Sciatic nerve (tissue), 2 donors: ENCODE results near the gene AGTRAP. TPM values are rescaled to one million over a fixed set of nuclear protein-coding genes. Genes with fewer than 3 reads are reported as not detected.

Experiments used
- ATAC-seq: fragments of 200-7000 bp; cut with Tn5 transposase; one replicate; pipeline ENCODE4 v1.9.1; 2020; ENCODE audit warnings: mild to moderate bottlenecking, moderate library complexity
- DNase-seq: peaks from one replicate; pipeline ENCODE4 v3.0.0-alpha.2; 2020; ENCODE audit warnings: low spot score
- intact Hi-C: fragments of 100-400 bp; cut with DNase I; formaldehyde crosslinking; loops from one replicate; pipeline ENCODE4 v1.14.2; 2022
- total RNA-seq: library from RNA; stranded (reverse); fragmentation: NEBNext Ultra II Directional; extraction: Animal tissue kit (Norgen Biotek cat#: 25700); gene quantifications from one replicate; pipeline ENCODE4 v1.2.1, GENCODE V29; 2021
- donor health status: DM: no; HTN: no; CAD: no.
- donor health status: DM: no; HTN: no; CAD: no.

Gene AGTRAP
- total RNA-seq, 1 donor from 2014 or later = 32.8 TPM

DNA sequence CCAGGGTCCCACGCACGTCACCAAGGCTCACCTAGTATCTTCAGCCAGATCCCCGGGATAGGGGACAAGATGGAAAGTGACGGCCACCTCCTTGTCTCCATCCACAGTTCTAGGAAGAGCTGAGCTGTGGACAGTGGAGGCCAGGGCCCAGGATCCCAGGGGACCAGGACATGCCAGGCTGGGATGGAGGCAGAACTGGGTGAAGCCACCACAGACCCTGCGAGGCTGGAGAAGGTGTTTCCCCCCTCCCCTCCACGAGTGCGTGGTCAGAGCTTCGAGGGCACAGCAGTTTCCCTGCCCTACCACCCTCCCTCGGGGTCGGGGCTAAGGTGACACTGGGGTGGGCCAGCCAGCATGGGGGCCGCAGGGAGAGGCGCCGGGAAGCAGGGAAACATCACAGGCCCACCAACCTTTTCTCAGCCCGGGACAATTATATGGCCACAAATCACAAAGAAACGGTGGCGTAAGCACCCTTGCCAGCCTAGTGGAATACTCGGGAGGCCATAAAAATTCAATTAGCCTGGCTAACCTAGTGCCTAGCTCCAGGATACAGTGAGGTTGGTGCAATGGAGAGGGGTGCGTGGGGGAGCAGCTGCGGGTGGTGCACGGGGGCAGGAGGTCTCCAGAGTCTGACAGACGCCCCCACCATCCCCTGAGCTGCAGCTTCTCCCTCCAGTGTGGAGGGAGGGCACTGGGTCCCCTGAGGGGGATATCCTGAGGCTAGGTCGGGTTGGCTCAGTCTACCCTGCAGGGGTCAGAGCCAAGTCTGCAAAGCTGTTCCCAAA, 31.1 kb upstream of the AGTRAP start:
- no peak for ATAC-seq
- DNase-seq = no peak
- intact Hi-C loops = no loop called here

DNA sequence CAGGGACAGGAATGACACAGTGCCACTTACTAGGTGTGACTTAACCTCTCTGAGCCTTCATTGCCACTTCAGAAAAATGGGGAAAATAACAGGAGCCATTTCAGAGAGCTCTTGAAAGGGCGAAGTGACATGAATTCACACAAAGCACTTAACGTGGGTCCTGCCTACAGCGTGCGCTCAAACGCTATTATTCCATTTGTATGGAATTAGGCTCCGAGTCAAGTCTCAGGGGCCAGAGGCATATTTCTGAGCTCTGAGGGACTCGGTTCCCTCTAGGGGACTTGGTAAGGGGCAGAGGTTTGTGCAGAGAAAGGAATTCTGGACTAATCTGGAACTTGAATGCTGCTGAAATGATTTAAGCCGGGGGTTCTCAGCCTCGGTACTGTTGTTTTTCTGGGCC, 30.3 kb upstream of the AGTRAP start:
- DNase-seq = no peak
- ATAC-seq = no peak
- intact Hi-C loops = no loop called here

DNA sequence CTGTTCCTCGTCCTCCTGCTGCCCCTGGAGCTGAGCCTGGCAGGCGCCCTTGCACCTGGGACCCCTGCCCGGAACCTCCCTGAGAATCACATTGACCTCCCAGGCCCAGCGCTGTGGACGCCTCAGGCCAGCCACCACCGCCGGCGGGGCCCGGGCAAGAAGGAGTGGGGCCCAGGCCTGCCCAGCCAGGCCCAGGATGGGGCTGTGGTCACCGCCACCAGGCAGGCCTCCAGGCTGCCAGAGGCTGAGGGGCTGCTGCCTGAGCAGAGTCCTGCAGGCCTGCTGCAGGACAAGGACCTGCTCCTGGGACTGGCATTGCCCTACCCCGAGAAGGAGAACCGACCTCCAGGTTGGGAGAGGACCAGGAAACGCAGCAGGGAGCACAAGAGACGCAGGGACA, 29.6 kb upstream of the AGTRAP start:
- intact Hi-C loops = no loop called here
- ATAC-seq (no peak), DNase-seq (no peak)

DNA sequence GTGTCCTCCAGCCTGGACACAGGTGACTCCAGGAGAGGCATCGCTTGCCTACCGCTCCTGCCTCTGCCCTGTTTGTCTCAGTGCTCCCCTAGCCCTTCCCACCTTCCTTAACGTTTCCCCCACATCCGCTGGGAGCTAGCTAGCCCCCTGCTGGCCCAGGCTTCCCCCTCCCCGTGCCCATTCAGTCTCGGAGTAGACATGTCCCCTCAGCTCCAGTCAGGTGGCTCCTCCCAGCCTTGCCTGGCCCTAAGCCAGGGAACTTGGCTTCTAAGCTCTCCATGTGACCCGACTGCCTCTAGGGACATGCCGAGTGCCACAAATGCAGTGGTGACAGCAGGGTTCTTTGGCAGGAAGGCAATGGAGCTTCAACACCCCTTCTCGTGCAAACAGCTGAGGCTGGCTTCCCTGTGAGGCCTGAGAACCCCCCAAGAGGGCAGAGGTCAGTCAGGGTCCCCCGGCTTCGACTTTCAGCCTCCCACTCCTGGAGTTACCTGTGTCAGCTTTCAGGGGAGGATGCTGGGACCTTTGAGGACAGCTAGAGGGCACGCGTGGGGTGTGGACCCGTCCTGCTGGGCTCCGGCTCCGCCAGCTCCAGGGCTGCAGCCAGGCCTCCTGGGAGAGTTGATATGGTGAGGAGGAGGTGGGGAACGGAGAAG, 28.2 kb upstream of the AGTRAP start:
- no peak for ATAC-seq
- intact Hi-C loops = no loop called here
- DNase-seq = no peak

DNA sequence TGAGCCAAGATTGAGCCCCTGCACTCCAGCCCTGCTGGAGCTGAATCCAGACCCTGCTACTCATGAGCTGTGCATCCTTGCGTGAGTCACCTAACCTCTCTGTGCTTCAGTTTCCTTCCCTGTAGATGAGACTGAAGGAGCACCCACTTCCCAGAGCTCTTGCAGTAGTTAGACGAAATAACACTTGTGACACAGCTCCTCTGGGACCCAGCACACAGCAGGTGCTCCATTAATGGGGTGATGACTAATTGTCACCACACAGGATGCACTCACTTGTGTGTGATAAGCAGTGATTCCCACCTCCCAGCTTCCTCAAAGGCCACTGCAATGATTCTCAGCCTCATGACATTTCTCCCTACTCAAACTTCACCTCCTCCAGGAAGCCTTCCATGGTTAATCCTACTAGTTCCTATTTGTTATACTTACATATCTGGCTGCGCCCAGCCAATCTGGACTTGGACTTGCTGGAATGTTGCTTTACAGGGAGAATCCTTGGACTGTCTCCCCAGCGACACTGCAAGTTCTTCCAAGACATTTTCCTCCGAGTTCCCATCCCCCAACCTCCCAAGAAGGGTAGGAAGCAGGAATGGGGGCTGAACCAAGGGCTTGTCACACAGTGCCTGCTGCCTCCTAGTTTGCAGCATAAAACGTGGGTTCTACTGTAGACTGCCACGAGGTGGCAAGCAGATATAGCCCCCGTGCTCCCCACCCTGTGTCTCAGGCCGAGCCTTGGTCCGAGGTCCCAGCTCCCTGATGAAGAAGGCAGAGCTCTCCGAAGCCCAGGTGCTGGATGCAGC, 27.2 kb upstream of the AGTRAP start:
- DNase-seq (no peak), ATAC-seq (no peak)
- intact Hi-C loops = no loop called here

DNA sequence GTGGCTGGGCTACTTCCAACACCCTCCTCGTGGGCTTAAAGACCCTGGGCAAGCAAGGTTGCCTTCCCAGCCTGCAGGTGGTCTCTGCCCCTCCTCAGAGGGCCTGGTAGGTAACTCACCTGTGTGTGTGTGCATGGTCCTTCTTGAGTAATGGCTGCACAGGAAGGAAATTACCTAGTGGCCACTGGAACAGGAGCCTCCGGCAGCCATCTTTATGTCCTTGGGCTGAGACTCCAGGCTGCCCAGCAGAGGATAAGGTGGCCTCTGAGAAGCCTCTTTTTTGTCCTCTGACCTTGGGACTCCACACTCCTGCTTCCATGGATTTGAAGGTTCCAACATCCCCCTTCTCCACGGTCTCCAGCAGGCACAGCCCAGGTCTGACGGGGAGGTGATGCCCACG, 24.4 kb upstream of the AGTRAP start:
- intact Hi-C loops = no loop called here
- DNase-seq (no peak), ATAC-seq (no peak)

DNA sequence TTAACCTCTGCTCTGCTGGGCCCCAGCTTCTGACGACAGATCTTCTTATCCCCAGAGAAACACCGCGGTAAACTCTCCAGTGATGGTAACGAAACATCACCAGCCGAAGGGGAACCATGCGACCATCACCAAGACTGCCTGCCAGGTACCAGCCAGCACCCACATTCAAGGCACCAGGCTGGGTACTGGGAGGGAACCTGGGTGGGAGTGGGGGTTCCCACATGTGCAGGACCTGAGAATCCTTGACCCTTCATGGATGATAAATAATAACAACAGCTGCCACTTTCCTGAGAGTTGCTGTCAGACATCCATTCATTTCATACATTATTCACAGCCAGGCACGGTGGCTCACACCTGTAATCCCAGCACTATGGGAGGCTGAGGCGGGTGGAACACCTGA, 23.7 kb upstream of the AGTRAP start:
- DNase-seq (no peak), ATAC-seq (no peak)
- intact Hi-C loops = no loop called here

DNA sequence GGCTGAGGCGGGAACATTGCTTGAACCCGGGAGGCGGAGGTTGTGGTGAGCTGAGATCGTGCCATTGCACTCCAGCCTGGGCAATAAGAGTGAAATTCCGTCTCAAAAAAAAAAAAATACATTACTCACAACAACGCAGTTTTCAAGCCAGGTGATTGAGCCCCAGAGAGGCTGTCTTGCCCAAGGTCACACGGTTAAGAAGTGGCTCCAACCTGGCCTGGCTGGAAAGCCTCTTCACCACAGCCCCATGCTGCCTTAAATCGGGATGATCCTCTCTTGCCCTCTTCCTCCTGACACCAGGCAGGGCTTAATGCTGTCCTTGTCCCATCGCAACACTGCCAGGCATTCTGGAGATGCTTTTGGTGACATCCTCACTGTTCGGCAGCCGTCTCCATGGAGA, 22.8 kb upstream of the AGTRAP start:
- ATAC-seq (no peak), DNase-seq (no peak)
- intact Hi-C loops = no loop called here

DNA sequence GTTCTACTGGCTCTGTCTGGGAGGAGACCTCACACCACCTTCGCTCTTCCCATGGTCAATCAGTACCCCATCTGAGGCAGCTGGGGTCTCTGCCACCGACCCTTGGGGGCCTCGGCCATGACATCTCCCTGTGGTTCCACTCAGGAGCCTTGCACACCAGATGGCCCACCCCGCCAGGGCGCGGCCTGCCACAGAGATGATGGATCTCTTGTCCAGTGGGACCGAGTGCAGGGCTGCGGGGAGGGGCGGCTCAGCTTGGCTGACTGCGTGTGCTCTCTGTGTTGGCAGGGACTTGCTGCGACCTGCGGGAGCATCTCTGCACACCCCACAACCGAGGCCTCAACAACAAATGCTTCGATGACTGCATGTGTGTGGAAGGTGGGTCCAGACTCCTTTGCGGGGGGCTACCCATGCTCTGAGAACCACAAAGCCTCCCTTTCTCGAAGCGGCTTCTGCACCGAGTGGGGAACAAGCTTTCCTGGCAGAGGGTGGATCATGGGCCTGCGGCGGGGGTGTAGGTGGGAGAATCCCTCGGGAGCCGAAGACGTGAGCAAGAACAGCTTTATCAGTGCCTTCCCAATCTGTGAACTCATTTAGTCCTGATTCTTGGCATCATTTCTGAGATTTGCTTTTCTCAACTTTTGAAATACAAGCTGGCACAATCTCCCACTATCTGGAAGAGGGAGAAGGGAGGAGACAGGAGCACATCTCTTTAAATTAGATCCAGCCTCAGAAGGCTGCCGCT, 20.9 kb upstream of the AGTRAP start:
- DNase-seq (no peak), ATAC-seq (no peak)
- intact Hi-C loops = no loop called here

DNA sequence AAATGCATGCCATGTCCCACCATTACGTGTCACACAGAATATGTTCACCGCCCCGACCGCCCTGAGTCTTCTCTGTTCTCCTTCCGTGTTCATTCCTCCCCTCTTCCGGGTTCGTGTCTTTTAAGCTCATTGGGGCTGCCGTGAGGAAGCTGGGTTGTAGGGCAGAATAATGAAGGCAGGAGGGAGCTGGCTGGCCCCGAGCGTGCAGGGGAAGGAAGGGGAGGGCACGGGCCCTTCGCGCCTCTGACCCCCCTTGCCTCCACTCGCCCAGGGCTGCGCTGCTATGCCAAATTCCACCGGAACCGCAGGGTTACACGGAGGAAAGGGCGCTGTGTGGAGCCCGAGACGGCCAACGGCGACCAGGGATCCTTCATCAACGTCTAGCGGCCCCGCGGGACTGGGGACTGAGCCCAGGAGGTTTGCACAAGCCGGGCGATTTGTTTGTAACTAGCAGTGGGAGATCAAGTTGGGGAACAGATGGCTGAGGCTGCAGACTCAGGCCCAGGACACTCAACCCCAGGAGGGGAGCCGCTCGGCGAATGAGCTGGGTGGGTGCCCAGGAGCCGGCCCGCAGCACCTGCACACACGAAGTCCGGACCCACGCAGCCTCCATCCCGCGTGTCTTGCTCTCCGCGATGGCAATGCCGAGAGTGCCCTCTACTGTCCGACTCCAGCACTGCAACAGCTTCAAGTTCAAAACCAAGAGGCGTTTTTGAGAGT, 16.5 kb upstream of the AGTRAP start:
- ATAC-seq = peak; percentile 86
- DNase-seq = peak; percentile 92
- intact Hi-C loops = loop anchor here (5.0 kb wide), 1 partner anchor 67 kb away; the partner anchor contains the start of genes FBXO2 and FBXO44

DNA sequence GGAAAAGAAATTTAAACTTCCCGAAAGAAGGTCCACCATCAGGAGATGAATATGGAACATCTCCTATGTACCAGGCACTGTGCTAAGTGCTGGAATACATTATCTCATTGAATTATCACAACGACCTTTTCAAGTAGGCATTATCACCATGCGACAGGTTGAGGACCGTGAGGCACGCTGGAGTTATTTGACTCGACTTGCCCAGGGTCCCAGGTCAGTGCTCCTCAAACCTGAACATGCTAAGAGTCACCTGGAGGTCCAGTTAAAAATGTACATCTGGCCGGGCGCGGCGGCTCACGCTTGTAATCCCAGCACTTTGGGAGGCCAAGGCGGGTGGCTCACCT, 15.9 kb upstream of the AGTRAP start:
- intact Hi-C loops = loop anchor here (5.0 kb wide), 1 partner anchor 68 kb away; the partner anchor contains the start of genes FBXO2 and FBXO44
- no peak for DNase-seq
- no peak for ATAC-seq

DNA sequence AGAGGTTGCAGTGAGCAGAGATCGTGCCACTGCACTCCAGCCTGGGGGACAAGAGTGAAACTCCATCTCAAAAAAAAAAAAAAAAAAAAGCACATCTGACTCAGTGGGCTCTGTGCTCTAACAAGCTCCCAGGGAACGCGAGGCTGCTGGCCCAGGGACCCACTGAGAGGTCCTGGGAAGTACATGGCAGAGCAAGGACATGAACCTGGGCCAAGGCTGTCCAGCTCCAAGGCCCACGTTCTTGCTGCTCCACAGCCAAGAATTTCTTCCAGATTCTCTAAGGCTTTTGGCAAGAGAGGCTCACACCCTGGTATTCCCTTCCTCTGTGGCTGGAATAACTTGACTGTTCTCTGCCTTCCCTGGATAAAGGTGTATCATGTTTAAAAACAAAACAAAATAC, 15.4 kb upstream of the AGTRAP start:
- DNase-seq = no peak
- intact Hi-C loops = loop anchor here (5.0 kb wide), 1 partner anchor 68 kb away; the partner anchor contains the start of genes FBXO2 and FBXO44
- ATAC-seq = no peak

DNA sequence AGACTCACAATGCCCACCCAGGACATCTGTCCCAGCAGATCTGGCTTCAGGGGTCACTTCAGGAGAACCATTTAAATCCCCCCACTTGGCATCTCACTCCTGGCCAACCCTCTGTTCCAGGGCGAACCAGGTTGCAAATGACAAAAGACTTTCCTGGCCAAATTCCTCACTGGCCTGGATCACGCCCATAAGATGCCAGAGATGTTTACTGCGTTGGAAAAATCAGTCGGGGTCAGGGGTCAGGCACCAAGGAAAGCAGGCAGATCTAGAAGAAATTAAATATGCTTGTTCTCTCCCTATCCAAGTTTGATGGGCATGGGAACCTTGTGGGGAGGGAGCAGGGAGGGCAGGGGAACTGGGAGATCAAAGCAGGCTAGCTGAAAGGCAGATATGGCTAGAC, 14.6 kb upstream of the AGTRAP start:
- intact Hi-C loops = loop anchor here (5.0 kb wide), 1 partner anchor 69 kb away; the partner anchor contains the start of genes FBXO2 and FBXO44
- ATAC-seq (no peak), DNase-seq (no peak)

DNA sequence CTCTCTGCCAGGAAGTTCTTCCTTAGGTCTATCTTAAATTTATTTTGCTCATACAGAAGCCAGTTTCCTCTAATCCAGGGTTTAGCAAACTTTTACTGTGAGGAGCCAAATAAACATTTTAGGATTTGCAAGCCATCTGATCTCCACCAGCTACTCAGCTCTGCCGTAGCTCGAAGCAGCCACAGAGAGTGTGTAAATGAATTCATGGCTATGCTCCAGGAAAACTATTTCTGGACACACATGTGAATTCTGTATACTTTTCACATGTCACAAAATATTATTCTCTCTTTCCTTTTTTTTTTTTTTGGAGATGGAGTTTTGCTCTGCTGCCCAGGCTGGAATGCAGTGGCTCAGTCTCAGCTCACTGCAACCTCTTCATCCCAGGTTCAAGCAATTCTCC, 13.4 kb upstream of the AGTRAP start:
- ATAC-seq (no peak), DNase-seq (no peak)
- intact Hi-C loops = loop anchor here (5.0 kb wide), 1 partner anchor 70 kb away; the partner anchor contains the start of genes FBXO2 and FBXO44

DNA sequence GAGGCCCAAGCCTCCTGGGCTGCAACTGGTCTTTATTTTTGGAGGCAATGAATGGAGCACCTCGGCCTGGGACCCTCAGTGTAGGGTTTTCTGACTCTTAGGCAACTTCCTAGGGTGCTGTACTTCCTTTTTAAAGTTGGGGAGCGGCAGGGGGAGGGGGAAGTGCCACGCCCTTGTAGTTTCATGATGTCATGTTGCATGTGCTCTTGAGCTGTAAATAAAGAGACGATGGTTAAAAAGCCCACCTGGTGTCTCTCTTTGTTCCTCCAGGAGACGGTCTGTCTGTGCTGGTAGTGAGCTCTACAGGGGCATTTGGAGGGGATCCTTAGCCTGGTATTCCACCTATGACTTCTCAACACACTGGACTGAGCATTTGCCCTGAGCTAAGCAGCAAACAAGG, 10.3 kb upstream of the AGTRAP start:
- DNase-seq (no peak), ATAC-seq (no peak)
- intact Hi-C loops = no loop called here

DNA sequence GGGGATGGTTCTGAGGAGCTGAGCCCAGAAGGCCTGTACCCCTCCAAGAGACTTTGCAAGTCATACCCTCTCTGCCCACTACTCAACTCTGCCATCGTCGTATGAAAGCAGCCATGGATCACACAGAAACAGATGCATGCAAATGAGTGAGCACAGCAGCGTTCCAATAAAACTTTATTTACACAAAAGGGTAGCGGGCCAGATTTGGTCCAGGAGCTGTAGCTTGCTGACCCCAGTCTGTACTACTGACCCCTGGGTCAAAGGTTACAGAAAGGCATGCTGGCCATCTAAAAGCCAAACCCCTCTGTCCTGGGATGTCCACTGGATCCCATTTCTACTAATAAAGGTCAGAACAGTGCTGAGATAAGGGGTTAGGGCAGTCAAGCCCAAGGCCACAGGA, 8.8 kb upstream of the AGTRAP start:
- no peak for DNase-seq
- intact Hi-C loops = no loop called here
- no peak for ATAC-seq

DNA sequence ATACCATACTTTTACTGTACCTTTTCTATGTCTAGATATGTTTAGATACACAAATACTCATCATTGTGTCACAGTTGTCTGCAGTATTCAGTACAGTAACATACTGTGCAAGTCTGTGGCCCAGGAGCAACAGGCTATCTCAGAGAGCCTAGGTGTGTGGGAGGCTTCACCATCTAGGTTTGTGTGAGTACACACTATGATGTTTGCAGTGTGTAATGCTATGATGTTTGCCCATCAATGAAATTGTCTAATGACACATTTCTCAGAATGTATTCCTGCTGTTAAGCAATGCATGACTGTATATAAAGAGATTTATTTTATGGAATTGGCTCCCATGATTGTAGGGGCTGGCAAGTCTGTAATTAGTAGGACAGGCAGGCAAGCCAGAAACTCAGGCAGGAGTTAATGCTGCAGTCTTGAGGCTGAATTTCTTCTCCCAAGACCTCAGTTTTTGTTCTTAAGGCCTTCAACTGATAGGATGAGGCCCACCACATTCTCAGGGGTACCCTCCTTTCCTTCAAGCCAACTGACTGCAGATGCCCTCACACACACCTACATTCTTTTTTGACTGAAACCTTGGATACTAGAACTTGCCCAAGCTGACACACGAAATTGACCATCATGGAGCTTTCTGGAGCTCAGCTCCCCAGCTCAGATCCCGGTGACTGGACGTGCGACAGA, 7.7 kb upstream of the AGTRAP start:
- DNase-seq = no peak
- no peak for ATAC-seq
- intact Hi-C loops = no loop called here

DNA sequence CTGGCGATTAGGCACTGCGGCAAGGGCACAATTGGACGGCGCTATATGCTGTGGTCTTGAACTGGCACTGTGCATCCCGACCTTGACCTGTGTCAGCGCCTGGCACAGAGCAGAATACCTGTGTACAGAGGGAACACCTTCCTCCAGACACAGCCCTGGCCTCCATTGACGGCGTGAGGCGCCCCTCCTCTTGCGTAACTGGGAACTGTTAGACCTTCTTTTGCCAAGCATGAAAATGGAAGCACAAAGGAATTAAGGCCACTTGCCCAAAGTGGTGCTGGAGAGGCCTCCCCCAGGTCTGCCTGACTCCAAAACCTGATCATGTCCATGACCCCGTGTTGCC, 6.8 kb upstream of the AGTRAP start:
- intact Hi-C loops = no loop called here
- no peak for DNase-seq

More for the DNA sequence above, 6.8 kb upstream of the AGTRAP start:
- no peak for ATAC-seq
